Bone marrow (tissue), 2 donors: ENCODE measurements around the gene ATP9B.
"Not testable (repeated sequence)": the region's sequence is repeated elsewhere in the genome, so short reads cannot be mapped to it uniquely, and the experiment has no call there.

ENCODE experiments used
- DNase-seq, 2 donors: peaks; one replicate each; lab custom pipeline; 2025; lab: John Stamatoyannopoulos, UW

ATP9B gene

DNA sequence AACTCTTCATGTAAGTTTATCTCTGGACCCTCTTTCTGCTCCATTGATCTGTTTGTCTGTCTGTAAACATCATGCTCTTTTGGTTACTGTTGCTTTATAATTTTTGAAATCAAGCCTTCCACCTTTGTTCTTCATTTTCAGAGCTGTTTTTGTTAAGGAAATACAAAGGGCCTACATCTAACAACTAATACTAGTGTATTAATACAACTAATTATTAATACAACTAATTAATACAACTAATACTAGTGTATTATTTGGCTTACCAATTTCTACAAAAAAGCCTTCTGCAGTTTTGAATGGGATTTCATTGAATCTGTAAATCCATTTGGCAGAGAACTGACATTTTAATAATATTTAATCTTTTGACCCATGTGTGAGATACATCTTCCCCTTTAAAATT is 66.7 kb downstream of the ATP9B start:
- DNase-seq, result no peak

DNA sequence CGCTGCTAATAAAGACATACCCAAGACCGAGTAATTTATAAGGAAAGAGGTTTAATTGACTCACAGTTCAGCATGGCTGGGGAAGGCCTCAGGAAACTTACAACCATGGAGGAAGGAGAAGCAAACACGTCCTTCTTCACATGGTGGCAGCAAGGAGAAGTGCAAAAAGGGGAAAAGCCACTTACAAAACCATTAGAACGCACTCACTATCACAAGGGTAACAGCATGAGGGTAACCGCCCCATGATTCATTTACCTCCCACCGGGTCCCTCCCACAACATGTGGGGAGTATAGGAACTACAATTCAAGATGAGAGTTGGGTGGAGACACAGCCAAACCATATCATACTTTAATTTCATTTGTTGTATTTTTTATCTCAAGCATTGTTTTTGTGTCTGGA is 67.5 kb downstream of the ATP9B start:
- no peak for DNase-seq

- no peak for DNase-seq
These were observed 70.0 kb downstream of the ATP9B start for GRCh38 chr18:79139206-79139605.

DNA sequence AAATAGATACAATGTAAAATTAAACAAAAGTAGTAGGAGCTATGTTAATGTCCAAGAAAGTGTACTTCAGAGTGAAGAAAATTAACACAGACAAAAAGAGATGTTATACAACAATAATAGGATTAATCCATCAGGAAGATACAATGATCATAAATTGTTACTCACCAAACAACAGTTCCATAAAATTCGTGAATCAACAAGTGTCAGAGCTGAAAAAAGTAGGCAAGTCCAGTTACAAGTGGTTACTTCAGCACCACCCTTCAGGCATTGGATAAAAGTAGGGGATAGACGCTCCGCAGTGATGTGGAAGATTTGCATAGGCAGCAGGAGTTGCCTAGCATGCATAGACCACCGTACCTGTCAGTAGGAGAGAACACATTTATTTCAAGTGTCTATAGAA is 77.8 kb downstream of the ATP9B start:
- no peak for DNase-seq

DNA sequence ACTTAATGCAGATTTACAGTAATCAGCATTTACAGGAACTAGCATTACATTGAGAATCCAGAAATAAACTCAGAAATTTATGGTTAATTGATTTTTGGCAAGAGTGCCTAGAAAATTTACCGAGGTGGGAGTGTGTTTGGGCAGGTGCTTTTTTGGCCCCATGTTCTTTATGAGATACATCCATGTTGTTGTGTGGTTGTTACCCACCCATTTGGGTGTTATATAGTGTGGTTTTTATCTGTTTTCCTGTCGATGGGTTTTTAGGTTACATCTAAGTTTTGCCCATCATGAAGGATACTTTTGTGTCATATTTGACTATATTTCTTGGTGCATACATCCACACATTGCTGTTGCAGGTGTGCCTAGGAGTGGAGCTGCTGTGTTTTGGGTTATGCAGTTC is 82.0 kb downstream of the ATP9B start:
- no peak for DNase-seq

- DNase-seq, result no peak
These were observed 87.1 kb downstream of the ATP9B start for GRCh38 chr18:79156327-79156726.

- DNase-seq, result no peak
These were observed 95.5 kb downstream of the ATP9B start for GRCh38 chr18:79164706-79165105.

DNA sequence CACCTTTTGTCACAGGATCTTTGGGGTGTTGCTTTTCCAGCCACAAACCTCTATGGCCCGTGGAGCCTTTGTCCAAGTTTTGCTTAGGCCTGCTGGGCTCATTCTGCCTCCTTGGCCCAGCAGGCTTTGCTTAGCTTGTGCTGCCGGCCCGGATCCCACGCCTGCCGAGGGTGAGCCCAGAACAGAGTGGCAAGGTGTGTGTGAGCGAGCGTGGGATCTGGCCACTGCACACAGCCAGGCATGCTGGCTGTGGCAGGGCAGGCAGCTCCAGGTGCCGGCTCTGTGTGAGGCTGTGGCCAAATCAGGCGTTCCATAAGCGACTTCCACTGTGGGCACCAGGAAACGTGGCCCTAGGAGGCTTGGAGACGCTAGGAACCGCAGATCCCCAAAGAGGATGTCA is 97.5 kb downstream of the ATP9B start:
- no peak for DNase-seq

DNA sequence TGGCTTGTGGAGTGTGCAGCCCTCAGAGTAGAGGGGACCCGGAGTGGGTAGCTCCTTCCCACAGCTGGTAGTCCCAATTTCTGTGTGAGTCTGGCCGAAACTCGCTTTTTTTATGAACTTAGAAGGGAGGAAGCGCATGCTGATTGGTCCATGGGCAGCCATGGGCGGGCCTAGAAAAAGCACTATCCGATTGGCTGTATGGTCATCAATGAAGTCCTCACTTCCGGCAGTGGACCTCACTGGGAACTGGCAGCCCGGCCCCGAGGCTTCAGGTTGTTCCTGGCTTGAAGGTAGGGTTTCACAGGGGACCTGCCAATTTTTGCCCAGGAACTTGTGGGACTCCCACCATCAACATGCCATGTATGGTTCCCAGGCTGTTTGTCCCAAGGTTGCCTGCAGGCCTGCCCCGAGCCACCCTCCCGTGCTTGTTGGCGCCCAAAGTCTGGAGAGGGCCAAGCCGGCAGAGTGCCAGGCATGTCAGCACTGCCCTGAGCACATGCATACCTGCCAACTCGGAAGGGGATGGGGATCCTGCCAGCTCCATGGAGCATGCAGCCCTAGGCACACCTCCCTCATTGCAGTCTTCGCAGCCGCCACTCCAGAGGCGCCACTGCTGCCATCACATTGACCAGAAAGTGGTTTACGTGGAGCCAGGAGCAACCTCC is 98.5 kb downstream of the ATP9B start:
- DNase-seq, result no peak

- DNase-seq, result no peak
These were observed 100.9 kb downstream of the ATP9B start for GRCh38 chr18:79169958-79170555.

DNA sequence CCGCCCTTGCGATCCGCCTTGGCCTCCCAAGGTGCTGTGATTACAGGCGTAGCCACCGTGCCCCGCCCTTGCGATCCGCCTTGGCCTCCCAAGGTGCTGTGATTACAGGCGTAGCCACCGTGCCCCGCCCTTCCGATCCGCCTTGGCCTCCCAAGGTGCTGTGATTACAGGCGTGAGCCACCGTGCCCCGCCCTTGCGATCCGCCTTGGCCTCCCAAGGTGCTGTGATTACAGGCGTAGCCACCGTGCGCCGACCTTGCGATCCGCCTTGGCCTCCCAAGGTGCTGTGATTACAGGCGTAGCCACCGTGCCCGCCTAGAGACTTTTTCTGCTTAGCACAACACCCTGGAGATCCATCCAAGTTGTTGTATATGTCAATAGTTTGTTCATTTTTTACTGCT is 103.1 kb downstream of the ATP9B start:
- not testable (repeated sequence) for DNase-seq

GRCh38 chr18:79173742-79174141 is 104.5 kb downstream of the ATP9B start:
- no peak for DNase-seq

GRCh38 chr18:79178113-79178531 is 108.9 kb downstream of the ATP9B start:
- DNase-seq, result no peak

DNA sequence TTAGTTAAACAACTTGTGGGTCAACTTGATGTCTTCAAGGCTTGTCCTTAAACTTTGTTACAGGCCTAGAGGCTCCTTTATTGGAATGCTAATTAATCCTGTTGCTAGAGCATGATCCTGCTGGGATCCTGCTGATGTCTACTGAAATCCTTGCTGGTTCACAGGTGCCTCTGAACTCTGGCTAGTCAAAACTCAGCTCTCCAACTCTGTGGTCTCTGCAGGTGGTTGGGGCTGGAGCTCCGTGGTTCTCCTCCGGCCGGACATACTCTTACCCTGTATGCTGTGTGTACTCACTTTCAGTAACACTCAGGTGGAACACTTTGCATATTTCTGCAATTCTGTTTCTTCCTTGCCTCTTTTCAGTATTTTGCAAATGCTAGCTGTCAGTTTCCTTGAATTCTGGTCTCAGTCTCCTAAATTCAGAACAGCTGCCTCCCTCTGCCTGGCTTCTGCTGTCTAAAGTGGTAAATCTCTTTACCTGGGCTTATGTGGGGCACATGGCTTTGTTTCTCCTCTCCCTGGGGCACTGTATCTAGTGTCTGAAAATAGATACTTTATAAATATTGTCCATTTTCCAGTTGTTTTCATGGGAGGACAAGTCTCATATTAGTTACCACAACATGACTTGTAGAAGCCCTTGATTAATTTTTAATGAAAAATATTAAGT is 113.0 kb downstream of the ATP9B start:
- DNase-seq, result no peak

- DNase-seq, result no peak
These were observed 116.5 kb downstream of the ATP9B start for GRCh38 chr18:79185648-79186047.

GRCh38 chr18:79186649-79187048 is 117.5 kb downstream of the ATP9B start:
- DNase-seq, result no peak

DNA sequence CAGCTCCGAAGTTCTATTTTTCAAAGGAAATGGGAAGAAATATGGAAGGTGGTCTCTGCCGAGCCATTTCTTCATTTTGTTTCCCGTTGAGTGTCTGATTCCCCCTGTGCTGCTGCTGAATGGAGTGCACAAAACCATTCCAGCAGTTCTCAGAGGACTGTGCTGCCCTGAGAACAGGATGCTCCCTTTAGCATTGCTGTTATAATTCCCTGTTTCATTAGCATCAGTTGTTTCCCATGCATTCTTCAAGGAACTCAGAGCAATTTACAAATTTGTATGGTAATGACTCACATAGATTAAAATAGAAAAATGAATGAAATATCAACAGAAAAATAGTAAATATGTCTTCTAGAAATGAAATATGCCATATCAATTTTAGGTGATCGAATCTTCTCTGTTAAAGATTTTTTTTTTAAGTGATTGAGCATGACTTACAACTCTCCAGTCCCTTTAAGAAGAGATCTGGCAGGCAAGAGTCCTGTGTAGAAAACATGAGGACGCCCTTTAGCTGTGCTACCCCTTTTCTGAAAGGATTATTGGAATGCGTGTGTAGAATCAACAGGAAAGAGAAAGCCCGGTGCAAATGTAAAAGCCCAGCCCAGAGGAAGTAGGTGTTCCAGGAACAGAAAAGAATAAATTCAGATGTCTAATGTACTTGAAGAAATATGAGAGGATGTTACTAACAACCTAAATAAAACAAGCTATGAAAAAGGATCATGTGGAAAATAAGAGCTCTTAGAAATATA is 118.5 kb downstream of the ATP9B start:
- no peak for DNase-seq

- no peak for DNase-seq
These were observed 122.2 kb downstream of the ATP9B start for GRCh38 chr18:79191418-79191817.

- DNase-seq, result no peak
These were observed 122.8 kb downstream of the ATP9B start for GRCh38 chr18:79191956-79192355.

DNA sequence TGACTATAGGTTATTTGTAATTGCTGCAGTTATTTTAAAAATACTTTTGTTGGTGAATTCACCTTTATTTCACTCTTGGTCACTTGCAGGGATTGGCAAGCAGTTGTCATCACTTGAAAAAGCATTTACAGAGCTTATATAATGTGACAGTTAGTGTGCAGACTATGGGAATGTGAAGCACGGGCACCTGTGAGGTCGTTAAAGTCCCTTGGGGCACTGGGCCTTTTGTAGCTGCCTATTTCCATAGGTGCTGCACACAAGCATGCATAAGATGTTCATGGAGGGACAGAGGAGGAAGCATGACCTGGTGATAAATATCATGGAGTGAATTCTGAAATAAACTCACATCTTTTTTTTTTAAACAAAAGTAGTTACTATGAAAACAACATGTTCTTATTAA is 124.6 kb downstream of the ATP9B start:
- DNase-seq, result no peak

GRCh38 chr18:79195716-79196683 is 126.8 kb downstream of the ATP9B start:
- no peak for DNase-seq

GRCh38 chr18:79197531-79197930 is 128.3 kb downstream of the ATP9B start:
- no peak for DNase-seq
